Endodermal cell (in vitro differentiated cells): Measurements from ENCODE around the gene MPRIP. TPM values are rescaled to one million over a fixed set of nuclear protein-coding genes. Genes with fewer than 3 reads are reported as not detected.

Source experiments
- DNase-seq: peaks from one replicate; pipeline ENCODE4 v3.0.0-alpha.2; 2017
- H3K27ac ChIP-seq: 2 replicates; pipeline ENCODE4 v1.5.1; 2013; ENCODE audit warnings: mild to moderate bottlenecking, low read depth, low read length, moderate library complexity
- H3K27me3 ChIP-seq: 2 replicates; pipeline ENCODE4 v1.6.1; 2013; ENCODE audit warnings: mild to moderate bottlenecking, low read length, moderate library complexity; ENCODE audit not compliant: insufficient read depth, control insufficient read depth, poor library complexity, severe bottlenecking
- H3K36me3 ChIP-seq: 2 replicates; pipeline ENCODE4 v1.7.0; 2013; ENCODE audit warnings: mild to moderate bottlenecking, low read length, moderate library complexity; ENCODE audit not compliant: control insufficient read depth, insufficient read depth
- H3K4me1 ChIP-seq: one replicate; pipeline ENCODE4 v1.7.0; 2013; ENCODE audit warnings: low read length; ENCODE audit not compliant: control insufficient read depth, insufficient read depth
- H3K4me3 ChIP-seq: 2 replicates; pipeline ENCODE4 v1.5.1; 2013; ENCODE audit warnings: mild to moderate bottlenecking, low read length, moderate library complexity
- H3K9ac ChIP-seq: 2 replicates; pipeline ENCODE4 v1.6.1; 2013; ENCODE audit warnings: mild to moderate bottlenecking, low read length, moderate library complexity; ENCODE audit not compliant: poor library complexity, severe bottlenecking; ENCODE audit errors: extremely low read depth
- H3K9me3 ChIP-seq: 2 replicates; pipeline ENCODE4 v1.6.1; 2013; ENCODE audit warnings: mild to moderate bottlenecking, low read length, moderate library complexity; ENCODE audit not compliant: control insufficient read depth
- H3K27ac Mint-ChIP-seq: 2 replicates; pipeline ENCODE4 v1.8.0; 2020; ENCODE audit warnings: mixed read lengths
- H3K27me3 Mint-ChIP-seq: 2 replicates; pipeline ENCODE4 v1.8.0; 2021; ENCODE audit warnings: mild to moderate bottlenecking, mixed read lengths; ENCODE audit not compliant: insufficient read depth
- H3K36me3 Mint-ChIP-seq: 2 replicates; pipeline ENCODE4 v1.8.0; 2020; ENCODE audit warnings: low read depth, mixed read lengths
- H3K4me1 Mint-ChIP-seq: 2 replicates; pipeline ENCODE4 v1.8.0; 2020; ENCODE audit warnings: mixed read lengths
- H3K4me3 Mint-ChIP-seq: 2 replicates; pipeline ENCODE4 v1.8.0; 2020; ENCODE audit warnings: mild to moderate bottlenecking, moderate library complexity, mixed read lengths
- H3K9me3 Mint-ChIP-seq: 2 replicates; pipeline ENCODE4 v1.8.0; 2020; ENCODE audit warnings: mild to moderate bottlenecking, mixed read lengths
- WGBS, 2 experiments: methylation state at CpG; one replicate each; pipeline versions ENCODE4 v1.1.5 to v1.1.7; 2013; ENCODE audit warnings: missing lambda C conversion rate in 2 of 2, mixed read lengths in 1 of 2; ENCODE audit not compliant: insufficient coverage in 1 of 2, insufficient read length in 1 of 2; 5-methylcytosine and 5-hydroxymethylcytosine counted together
- total RNA-seq, 2 donors: library from RNA; stranded (reverse); fragmentation: NEBNext Ultra II Directional in 1 of 2; extraction: Animal tissue kit (Norgen Biotek cat#: 25700) in 1 of 2; gene quantifications; 2 replicates in 1 of 2; 3 replicates in 1 of 2; pipeline ENCODE4 v1.2.1, GENCODE V29; 2021
- TF ChIP-seq, protein P1 (sequence below): fragments of 200-600 bp; sonication (generic); conservative IDR thresholded peaks from 2 replicates; pipeline ENCODE4 v1.5.0; 2021; ENCODE audit warnings: antibody characterized with exemption, mild to moderate bottlenecking

MPRIP gene
- total RNA-seq, 2 donors from 2014 or later: 154 to 155 TPM

DNA sequence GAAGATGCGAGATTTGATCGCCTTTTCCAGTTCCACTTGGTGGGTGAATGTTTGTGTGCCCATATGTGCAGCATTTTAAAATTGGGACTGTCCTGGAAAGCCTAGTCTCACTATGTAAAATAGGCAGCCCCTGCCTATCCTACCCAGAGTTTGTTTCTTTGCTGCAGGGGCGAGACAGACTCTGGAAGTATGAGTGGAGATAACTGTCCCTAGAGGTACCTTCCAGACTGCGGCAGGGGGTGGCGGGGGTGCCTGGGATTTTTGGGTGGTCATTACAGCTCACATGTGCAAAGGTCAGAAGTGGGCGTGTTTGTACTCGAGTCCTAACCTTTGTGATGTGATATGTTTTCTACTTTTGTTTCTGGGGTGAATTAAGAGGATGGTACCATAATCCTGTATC lies 36.6 kb downstream of the MPRIP start:
- no peaks in the 10 kb centered on the region for H3K9me3 ChIP-seq
- H3K4me1 Mint-ChIP-seq: peaks cover 33% of the 10 kb centered on the region
- H3K27ac Mint-ChIP-seq: peak overlapping the region; percentile 68
- peak overlapping the region; percentile 37 for H3K4me3 ChIP-seq
- TF ChIP-seq, protein P1, sequence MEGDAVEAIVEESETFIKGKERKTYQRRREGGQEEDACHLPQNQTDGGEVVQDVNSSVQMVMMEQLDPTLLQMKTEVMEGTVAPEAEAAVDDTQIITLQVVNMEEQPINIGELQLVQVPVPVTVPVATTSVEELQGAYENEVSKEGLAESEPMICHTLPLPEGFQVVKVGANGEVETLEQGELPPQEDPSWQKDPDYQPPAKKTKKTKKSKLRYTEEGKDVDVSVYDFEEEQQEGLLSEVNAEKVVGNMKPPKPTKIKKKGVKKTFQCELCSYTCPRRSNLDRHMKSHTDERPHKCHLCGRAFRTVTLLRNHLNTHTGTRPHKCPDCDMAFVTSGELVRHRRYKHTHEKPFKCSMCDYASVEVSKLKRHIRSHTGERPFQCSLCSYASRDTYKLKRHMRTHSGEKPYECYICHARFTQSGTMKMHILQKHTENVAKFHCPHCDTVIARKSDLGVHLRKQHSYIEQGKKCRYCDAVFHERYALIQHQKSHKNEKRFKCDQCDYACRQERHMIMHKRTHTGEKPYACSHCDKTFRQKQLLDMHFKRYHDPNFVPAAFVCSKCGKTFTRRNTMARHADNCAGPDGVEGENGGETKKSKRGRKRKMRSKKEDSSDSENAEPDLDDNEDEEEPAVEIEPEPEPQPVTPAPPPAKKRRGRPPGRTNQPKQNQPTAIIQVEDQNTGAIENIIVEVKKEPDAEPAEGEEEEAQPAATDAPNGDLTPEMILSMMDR: no peak
- H3K4me3 Mint-ChIP-seq: no peak overlapping the region
- no peak for DNase-seq
- peaks cover 13% of the 10 kb centered on the region for H3K36me3 Mint-ChIP-seq
- peaks cover 19% of the 10 kb centered on the region for H3K36me3 ChIP-seq
- no peaks in the 10 kb centered on the region for H3K27me3 ChIP-seq
- peaks cover 20% of the 10 kb centered on the region for H3K4me1 ChIP-seq
- no peaks in the 10 kb centered on the region for H3K27me3 Mint-ChIP-seq
- WGBS, 2 experiments: 85 to 90% methylated on average over 3 to 7 of the region's 7 CpGs
- H3K9me3 Mint-ChIP-seq: no peaks in the 10 kb centered on the region
- H3K27ac ChIP-seq: no peak overlapping the region
- H3K9ac ChIP-seq: peak overlapping the region; percentile 7

DNA sequence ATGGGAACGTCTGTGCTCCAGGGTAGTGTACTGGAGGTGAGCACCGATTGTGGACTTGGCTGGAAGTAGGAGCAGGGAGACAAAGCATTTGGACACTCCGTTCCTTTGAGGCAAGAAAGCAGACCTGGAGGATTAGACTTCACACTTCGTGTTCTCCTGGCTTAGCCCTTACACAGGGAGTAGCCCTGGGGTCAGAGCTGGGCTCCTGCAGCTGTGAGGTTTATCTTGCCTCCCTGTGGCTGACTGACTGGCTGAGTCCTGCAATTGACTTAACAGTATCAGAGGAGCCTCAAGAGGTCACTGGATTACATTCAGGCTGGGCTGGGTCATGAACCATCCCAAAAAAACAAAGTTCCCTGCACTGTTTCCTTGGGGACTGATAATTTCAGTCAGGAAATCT lies 37.1 kb downstream of the MPRIP start:
- no peaks in the 10 kb centered on the region for H3K9me3 ChIP-seq
- H3K4me1 Mint-ChIP-seq: peaks cover 33% of the 10 kb centered on the region
- TF ChIP-seq, protein P1: no peak
- DNase-seq: peak; percentile 85
- H3K4me1 ChIP-seq: peaks cover 20% of the 10 kb centered on the region
- no peaks in the 10 kb centered on the region for H3K27me3 Mint-ChIP-seq
- WGBS, 2 experiments: 51 to 76% methylated on average over 2 to 4 of the region's 4 CpGs
- no peaks in the 10 kb centered on the region for H3K9me3 Mint-ChIP-seq
- H3K4me3 Mint-ChIP-seq: no peak overlapping the region
- peak overlapping the region; percentile 68 for H3K27ac Mint-ChIP-seq
- no peak overlapping the region for H3K27ac ChIP-seq
- H3K36me3 Mint-ChIP-seq: peaks cover 18% of the 10 kb centered on the region
- H3K4me3 ChIP-seq: peak overlapping the region; percentile 61
- H3K27me3 ChIP-seq: no peaks in the 10 kb centered on the region
- H3K36me3 ChIP-seq: peaks cover 22% of the 10 kb centered on the region
- peak overlapping the region; percentile 21 for H3K9ac ChIP-seq

DNA sequence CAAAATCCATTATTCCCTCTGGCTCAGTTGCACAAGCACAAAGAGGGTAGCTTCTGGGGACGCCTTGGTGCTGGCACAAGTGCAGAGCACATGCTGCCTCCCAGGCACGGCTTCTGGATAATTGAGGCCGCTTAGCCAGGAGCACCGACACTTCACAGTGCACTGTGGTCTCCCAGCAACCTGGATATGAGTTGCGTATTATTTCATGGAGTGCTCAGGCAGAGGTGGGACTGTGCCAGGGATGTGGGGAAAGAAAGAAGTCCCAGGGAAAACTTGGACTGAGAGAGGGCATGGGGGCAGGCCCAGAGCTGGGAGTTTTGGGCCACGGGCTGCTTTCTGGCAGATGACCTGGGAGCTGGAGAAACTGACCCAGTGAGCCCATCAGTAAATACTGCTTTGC lies 37.5 kb downstream of the MPRIP start:
- Histone ChIP-seq H3K36me3 (peaks cover 23% of the 10 kb centered on the region), H3K4me3 (peak overlapping the region; percentile 61), H3K27me3 (no peaks in the 10 kb centered on the region), H3K9me3 (no peaks in the 10 kb centered on the region), H3K4me1 (peaks cover 20% of the 10 kb centered on the region), H3K9ac (peak overlapping the region; percentile 21), H3K27ac (no peak overlapping the region)
- H3K4me3 Mint-ChIP-seq: no peak overlapping the region
- H3K9me3 Mint-ChIP-seq: no peaks in the 10 kb centered on the region
- WGBS, 2 experiments: 94 to 100% methylated on average over 5 to 6 of the region's 6 CpGs
- no peak for DNase-seq
- no peak overlapping the region for H3K27ac Mint-ChIP-seq
- peaks cover 20% of the 10 kb centered on the region for H3K36me3 Mint-ChIP-seq
- H3K27me3 Mint-ChIP-seq: no peaks in the 10 kb centered on the region
- TF ChIP-seq, protein P1: no peak
- peaks cover 33% of the 10 kb centered on the region for H3K4me1 Mint-ChIP-seq
